NB4 (cell line): Measurements from ENCODE around the gene PEX12.

Experiments
- DNase-seq: peaks from one replicate; pipeline ENCODE4 v3.0.0; 2010; ENCODE audit warnings: low read depth
- H3K4me3 ChIP-seq: one replicate; pipeline ENCODE4 v1.5.1; 2011; ENCODE audit warnings: mild to moderate bottlenecking, low read depth, low read length, moderate library complexity
- CTCF ChIP-seq: IDR thresholded peaks from one replicate; pipeline ENCODE4 v1.5.1; 2012; ENCODE audit warnings: low read depth, low read length
- MAX ChIP-seq: IDR thresholded peaks from 2 replicates; pipeline ENCODE4 v1.6.1; 2011; ENCODE audit warnings: low read depth, low read length
- MYC ChIP-seq: IDR thresholded peaks from 2 replicates; pipeline ENCODE4 v1.6.1; 2011; ENCODE audit warnings: low read depth, low read length
- POLR2A ChIP-seq: IDR thresholded peaks from 2 replicates; pipeline ENCODE4 v1.6.1; 2011; ENCODE audit warnings: mild to moderate bottlenecking; ENCODE audit not compliant: insufficient read length; ENCODE audit errors: extremely low read depth

PEX12 gene

GRCh38 chr17:35605678-35606077, 27.3 kb upstream of the PEX12 start:
- TF ChIP-seq CTCF, result no peak
- no peak for TF ChIP-seq MAX
- no peak for TF ChIP-seq POLR2A
- no peak for TF ChIP-seq MYC
- no peak overlapping the region for H3K4me3 ChIP-seq
- no peak for DNase-seq

GRCh38 chr17:35603674-35604073, 25.3 kb upstream of the PEX12 start:
- H3K4me3 ChIP-seq, result no peak overlapping the region
- TF ChIP-seq MYC (no peak), POLR2A (no peak), MAX (no peak), CTCF (no peak)
- no peak for DNase-seq

- H3K4me3 ChIP-seq, result no peak overlapping the region
- DNase-seq, result no peak
- TF ChIP-seq POLR2A (no peak), MYC (no peak), MAX (no peak), CTCF (no peak)
Measured at GRCh38 chr17:35597604-35598003, 19.2 kb upstream of the PEX12 start.

- no peak for TF ChIP-seq POLR2A
- no peak for TF ChIP-seq MAX
- TF ChIP-seq MYC, result no peak
- no peak for TF ChIP-seq CTCF
- no peak for DNase-seq
- H3K4me3 ChIP-seq, result no peak overlapping the region
Measured at GRCh38 chr17:35596530-35597233, 18.3 kb upstream of the PEX12 start.

GRCh38 chr17:35596072-35596471, 17.7 kb upstream of the PEX12 start:
- no peak overlapping the region for H3K4me3 ChIP-seq
- no peak for TF ChIP-seq MYC
- TF ChIP-seq CTCF, result no peak
- TF ChIP-seq POLR2A, result no peak
- TF ChIP-seq MAX, result no peak
- DNase-seq, result no peak
